ENCODE measurements around the gene TNRC6C. TPM values are rescaled to one million over a fixed set of nuclear protein-coding genes. Genes with fewer than 3 reads are reported as not detected.
"Not testable (repeated sequence)": the region's sequence is repeated elsewhere in the genome, so short reads cannot be mapped to it uniquely, and the experiment has no call there.

Gene TNRC6C
- total RNA-seq, 1 donor from 2014 or later, result 22.4 TPM

DNA sequence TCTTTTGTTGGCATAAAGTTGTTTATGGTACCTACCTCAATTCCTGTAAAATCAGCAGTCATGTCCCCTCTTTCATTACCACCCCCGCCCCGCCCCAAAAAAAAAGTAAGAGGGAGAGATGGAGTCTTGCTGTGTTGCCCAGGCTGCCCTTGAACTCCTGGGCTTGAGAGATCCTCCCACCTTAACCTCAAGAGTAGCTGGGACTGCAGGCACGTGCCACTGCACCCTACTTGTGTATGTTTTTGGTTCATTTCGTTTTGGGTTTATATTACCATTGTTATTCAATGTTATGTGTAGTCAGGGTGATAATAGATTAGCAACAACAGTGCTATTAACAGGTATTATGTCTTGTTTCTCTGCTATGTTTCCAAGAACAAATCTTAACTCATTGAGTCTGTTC is 15.9 kb downstream of the TNRC6C start:
- Histone ChIP-seq H3K27ac (no peak overlapping the region), H3K9me3 (no peaks in the 10 kb centered on the region), H3K36me3 (no peaks in the 10 kb centered on the region), H3K4me1 (no peaks in the 10 kb centered on the region), H3K27me3 (ENCODE audit: low read depth) (no peaks in the 10 kb centered on the region), H3K4me3 (no peak overlapping the region)
- intact Hi-C loops (cut with DNase I), result no loop called here
- TF ChIP-seq, protein P1, sequence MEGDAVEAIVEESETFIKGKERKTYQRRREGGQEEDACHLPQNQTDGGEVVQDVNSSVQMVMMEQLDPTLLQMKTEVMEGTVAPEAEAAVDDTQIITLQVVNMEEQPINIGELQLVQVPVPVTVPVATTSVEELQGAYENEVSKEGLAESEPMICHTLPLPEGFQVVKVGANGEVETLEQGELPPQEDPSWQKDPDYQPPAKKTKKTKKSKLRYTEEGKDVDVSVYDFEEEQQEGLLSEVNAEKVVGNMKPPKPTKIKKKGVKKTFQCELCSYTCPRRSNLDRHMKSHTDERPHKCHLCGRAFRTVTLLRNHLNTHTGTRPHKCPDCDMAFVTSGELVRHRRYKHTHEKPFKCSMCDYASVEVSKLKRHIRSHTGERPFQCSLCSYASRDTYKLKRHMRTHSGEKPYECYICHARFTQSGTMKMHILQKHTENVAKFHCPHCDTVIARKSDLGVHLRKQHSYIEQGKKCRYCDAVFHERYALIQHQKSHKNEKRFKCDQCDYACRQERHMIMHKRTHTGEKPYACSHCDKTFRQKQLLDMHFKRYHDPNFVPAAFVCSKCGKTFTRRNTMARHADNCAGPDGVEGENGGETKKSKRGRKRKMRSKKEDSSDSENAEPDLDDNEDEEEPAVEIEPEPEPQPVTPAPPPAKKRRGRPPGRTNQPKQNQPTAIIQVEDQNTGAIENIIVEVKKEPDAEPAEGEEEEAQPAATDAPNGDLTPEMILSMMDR (IDR thresholded peaks at IDR 0.05), result no peak
- DNase-seq (no peak), ATAC-seq (no peak)

GRCh38 chr17:77982430-77982829 is 23.9 kb downstream of the TNRC6C start:
- H3K4me3 ChIP-seq; intact Hi-C loops (cut with DNase I); H3K27me3 ChIP-seq (ENCODE audit: low read depth); H3K27ac ChIP-seq; H3K36me3 ChIP-seq; H3K4me1 ChIP-seq; H3K9me3 ChIP-seq; DNase-seq; ATAC-seq: not testable (repeated sequence)

GRCh38 chr17:77990301-77990700 is 31.8 kb downstream of the TNRC6C start:
- Histone ChIP-seq H3K4me1 (peaks cover 5% of the 10 kb centered on the region), H3K27me3 (ENCODE audit: low read depth) (no peaks in the 10 kb centered on the region), H3K4me3 (no peak overlapping the region), H3K36me3 (no peaks in the 10 kb centered on the region), H3K9me3 (no peaks in the 10 kb centered on the region), H3K27ac (no peak overlapping the region)
- TF ChIP-seq, protein P1 (IDR thresholded peaks at IDR 0.05), result no peak
- intact Hi-C loops (cut with DNase I), result no loop called here
- no peak for DNase-seq
- ATAC-seq, result no peak

DNA sequence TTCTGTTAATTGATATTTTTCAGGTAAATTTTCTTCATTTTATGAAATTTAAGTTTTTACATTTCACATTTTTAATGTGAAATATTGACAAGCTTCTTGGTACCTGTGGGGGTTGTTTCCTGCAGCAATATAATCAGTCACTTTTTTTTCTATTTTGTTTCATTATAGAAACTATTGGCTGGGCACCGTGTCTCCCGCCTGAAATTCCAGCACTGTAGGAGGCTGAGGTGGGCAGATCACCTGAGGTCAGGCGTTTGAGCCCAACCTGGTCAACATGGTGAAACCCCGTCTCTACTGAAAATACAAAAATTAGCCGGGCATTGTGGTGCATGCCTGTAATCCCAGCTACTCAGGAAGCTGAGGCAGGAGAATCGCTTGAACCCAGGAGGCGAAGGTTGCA is 35.2 kb downstream of the TNRC6C start:
- peaks cover 10% of the 10 kb centered on the region for H3K4me1 ChIP-seq
- DNase-seq; H3K27ac ChIP-seq; H3K27me3 ChIP-seq (ENCODE audit: low read depth); H3K4me3 ChIP-seq; ATAC-seq; H3K36me3 ChIP-seq; intact Hi-C loops (cut with DNase I); H3K9me3 ChIP-seq: not testable (repeated sequence)

- DNase-seq (no peak), ATAC-seq (no peak)
- peaks cover 21% of the 10 kb centered on the region for H3K4me1 ChIP-seq
- no peaks in the 10 kb centered on the region for H3K27me3 ChIP-seq (ENCODE audit: low read depth)
- intact Hi-C loops (cut with DNase I), result no loop called here
- H3K4me3 ChIP-seq, result no peak overlapping the region
- H3K9me3 ChIP-seq, result no peaks in the 10 kb centered on the region
- no peaks in the 10 kb centered on the region for H3K36me3 ChIP-seq
- no peak overlapping the region for H3K27ac ChIP-seq
- TF ChIP-seq, protein P1 (IDR thresholded peaks at IDR 0.05), result no peak
Observed at GRCh38 chr17:77995146-77995852, 36.8 kb downstream of the TNRC6C start.

GRCh38 chr17:77996256-77996655 is 37.8 kb downstream of the TNRC6C start:
- no peak for ATAC-seq
- TF ChIP-seq, protein P1 (IDR thresholded peaks at IDR 0.05), result no peak

More at GRCh38 chr17:77996256-77996655, 37.8 kb downstream of the TNRC6C start:
- DNase-seq, result no peak
- Histone ChIP-seq H3K4me3 (no peak overlapping the region), H3K9me3 (no peaks in the 10 kb centered on the region), H3K4me1 (peaks cover 26% of the 10 kb centered on the region), H3K36me3 (no peaks in the 10 kb centered on the region), H3K27ac (no peak overlapping the region), H3K27me3 (ENCODE audit: low read depth) (no peaks in the 10 kb centered on the region)
- intact Hi-C loops (cut with DNase I), result no loop called here
